ENCODE measurements around the gene BICDL2.
A peak's percentile ranks its signal among the peaks of the same experiment; 100 is the strongest.

Gene BICDL2

DNA sequence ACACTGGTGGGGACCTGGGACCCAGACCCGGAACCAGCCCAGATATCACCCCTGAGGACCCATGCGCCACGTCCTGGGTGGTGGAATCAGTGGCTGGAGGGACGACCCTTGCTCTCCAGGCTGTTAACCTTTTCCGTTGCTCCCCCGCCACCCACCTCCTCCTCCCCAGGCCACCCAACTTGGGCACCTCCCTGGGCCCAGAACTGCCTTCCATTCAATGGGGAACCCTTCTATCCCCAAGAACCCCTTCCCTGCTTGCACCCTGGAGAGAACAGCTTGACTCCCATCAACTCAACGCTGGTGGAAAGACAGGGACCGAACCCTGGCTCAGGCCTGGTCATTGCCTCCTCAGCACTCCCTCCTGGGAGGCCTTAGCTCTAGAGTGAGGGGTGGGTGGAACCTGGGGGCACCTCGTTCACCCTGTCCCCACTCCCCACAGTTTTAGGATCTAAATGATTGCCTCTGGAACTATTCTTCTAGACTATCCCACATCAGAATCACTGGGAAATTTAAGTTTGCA is 23.0 kb upstream of the BICDL2 start (continued):
- TF ChIP-seq ZSCAN4 (tag by site-specific recombination; IDR thresholded peaks at IDR 0.05) (no peak), HOXA7 (CRISPR knock-in tag; IDR thresholded peaks at IDR 0.05; ENCODE audit: borderline replicate concordance) (no peak), ZNF10 (tag by site-specific recombination; IDR thresholded peaks at IDR 0.05) (no peak), ZNF843 (tag by site-specific recombination; IDR thresholded peaks at IDR 0.05) (no peak), ZNF521 (tag by site-specific recombination; IDR thresholded peaks at IDR 0.05) (no peak), ZNF146 (tag by site-specific recombination; IDR thresholded peaks at IDR 0.05) (no peak), KLF16 (tag by site-specific recombination; IDR thresholded peaks at IDR 0.05) (no peak), SP3 (tag by site-specific recombination; IDR thresholded peaks at IDR 0.05) (no peak), ZBTB49 (tag by site-specific recombination; IDR thresholded peaks at IDR 0.05; ENCODE audit: low read depth) (no peak), ZFHX2 (tag by site-specific recombination; conservative IDR thresholded peaks at IDR 0.05) (0 out of 2 replicates have a peak, but pooled peaks have one; percentile 5), ZNF24 (tag by site-specific recombination; IDR thresholded peaks at IDR 0.05) (no peak), ZNF404 (tag by site-specific recombination; IDR thresholded peaks at IDR 0.05) (no peak), ZNF132 (tag by site-specific recombination; IDR thresholded peaks at IDR 0.05; ENCODE audit: borderline replicate concordance) (no peak), ZNF184 (tag by site-specific recombination; IDR thresholded peaks at IDR 0.05) (no peak), KLF1 (tag by site-specific recombination; IDR thresholded peaks at IDR 0.05) (no peak), ZBTB20 (tag by site-specific recombination; IDR thresholded peaks at IDR 0.05) (peak; percentile 16; the same call in 1 of the 2 replicates), ZNF16 (tag by site-specific recombination; IDR thresholded peaks at IDR 0.05; ENCODE audit: low read depth) (no peak), KLF17 (tag by site-specific recombination; IDR thresholded peaks at IDR 0.05) (no peak), ZNF701 (tag by site-specific recombination; IDR thresholded peaks at IDR 0.05) (no peak), IKZF3 (tag by site-specific recombination; IDR thresholded peaks at IDR 0.05) (no peak), ZIC2 (tag by site-specific recombination; IDR thresholded peaks at IDR 0.05) (peak; percentile 44), REPIN1 (tag by site-specific recombination; IDR thresholded peaks at IDR 0.05; ENCODE audit: low read depth) (no peak), ZNF426 (tag by site-specific recombination; IDR thresholded peaks at IDR 0.05) (no peak), INSM2 (tag by site-specific recombination; IDR thresholded peaks at IDR 0.05) (no peak), ZBTB7A (tag by site-specific recombination; IDR thresholded peaks at IDR 0.05; ENCODE audit: low read depth) (no peak)
- TF ChIP-seq, protein P1, sequence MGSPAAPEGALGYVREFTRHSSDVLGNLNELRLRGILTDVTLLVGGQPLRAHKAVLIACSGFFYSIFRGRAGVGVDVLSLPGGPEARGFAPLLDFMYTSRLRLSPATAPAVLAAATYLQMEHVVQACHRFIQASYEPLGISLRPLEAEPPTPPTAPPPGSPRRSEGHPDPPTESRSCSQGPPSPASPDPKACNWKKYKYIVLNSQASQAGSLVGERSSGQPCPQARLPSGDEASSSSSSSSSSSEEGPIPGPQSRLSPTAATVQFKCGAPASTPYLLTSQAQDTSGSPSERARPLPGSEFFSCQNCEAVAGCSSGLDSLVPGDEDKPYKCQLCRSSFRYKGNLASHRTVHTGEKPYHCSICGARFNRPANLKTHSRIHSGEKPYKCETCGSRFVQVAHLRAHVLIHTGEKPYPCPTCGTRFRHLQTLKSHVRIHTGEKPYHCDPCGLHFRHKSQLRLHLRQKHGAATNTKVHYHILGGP (tag by site-specific recombination; IDR thresholded peaks at IDR 0.05) = no peak
- TF ChIP-seq, protein P2, sequence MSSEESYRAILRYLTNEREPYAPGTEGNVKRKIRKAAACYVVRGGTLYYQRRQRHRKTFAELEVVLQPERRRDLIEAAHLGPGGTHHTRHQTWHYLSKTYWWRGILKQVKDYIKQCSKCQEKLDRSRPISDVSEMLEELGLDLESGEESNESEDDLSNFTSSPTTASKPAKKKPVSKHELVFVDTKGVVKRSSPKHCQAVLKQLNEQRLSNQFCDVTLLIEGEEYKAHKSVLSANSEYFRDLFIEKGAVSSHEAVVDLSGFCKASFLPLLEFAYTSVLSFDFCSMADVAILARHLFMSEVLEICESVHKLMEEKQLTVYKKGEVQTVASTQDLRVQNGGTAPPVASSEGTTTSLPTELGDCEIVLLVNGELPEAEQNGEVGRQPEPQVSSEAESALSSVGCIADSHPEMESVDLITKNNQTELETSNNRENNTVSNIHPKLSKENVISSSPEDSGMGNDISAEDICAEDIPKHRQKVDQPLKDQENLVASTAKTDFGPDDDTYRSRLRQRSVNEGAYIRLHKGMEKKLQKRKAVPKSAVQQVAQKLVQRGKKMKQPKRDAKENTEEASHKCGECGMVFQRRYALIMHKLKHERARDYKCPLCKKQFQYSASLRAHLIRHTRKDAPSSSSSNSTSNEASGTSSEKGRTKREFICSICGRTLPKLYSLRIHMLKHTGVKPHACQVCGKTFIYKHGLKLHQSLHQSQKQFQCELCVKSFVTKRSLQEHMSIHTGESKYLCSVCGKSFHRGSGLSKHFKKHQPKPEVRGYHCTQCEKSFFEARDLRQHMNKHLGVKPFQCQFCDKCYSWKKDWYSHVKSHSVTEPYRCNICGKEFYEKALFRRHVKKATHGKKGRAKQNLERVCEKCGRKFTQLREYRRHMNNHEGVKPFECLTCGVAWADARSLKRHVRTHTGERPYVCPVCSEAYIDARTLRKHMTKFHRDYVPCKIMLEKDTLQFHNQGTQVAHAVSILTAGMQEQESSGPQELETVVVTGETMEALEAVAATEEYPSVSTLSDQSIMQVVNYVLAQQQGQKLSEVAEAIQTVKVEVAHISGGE (tag by site-specific recombination; conservative IDR thresholded peaks at IDR 0.05; ENCODE audit: low read depth) = no peak
- TF ChIP-seq, protein P3, sequence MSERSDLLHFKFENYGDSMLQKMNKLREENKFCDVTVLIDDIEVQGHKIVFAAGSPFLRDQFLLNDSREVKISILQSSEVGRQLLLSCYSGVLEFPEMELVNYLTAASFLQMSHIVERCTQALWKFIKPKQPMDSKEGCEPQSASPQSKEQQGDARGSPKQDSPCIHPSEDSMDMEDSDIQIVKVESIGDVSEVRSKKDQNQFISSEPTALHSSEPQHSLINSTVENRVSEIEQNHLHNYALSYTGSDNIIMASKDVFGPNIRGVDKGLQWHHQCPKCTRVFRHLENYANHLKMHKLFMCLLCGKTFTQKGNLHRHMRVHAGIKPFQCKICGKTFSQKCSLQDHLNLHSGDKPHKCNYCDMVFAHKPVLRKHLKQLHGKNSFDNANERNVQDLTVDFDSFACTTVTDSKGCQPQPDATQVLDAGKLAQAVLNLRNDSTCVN (tag by site-specific recombination; optimal IDR thresholded peaks at IDR 0.05) = no peak

All from HEK293 (cell line).